PFSK-1 (cell line): Measurements from ENCODE around the gene HOMER2.

ENCODE experiments used
- FOXP2 ChIP-seq: optimal IDR thresholded peaks from 2 replicates; pipeline ENCODE3; 2011; ENCODE audit warnings: borderline replicate concordance, control low read depth, inconsistent platforms; ENCODE audit not compliant: insufficient read depth; ENCODE audit errors: extremely low read length, extremely low read depth
- POLR2AphosphoS5 ChIP-seq: IDR thresholded peaks from 2 replicates; pipeline ENCODE4 v1.6.1; 2012; ENCODE audit warnings: low read depth, mild to moderate bottlenecking, control low read depth, low read length, moderate library complexity
- REST ChIP-seq, 2 experiments: IDR thresholded peaks; 2 replicates each; pipeline versions ENCODE4 v1.6.1 to v1.8.0; 2011 to 2012; ENCODE audit warnings: low read depth in 2 of 2, low read length in 2 of 2, control low read depth in 1 of 2, inconsistent platforms in 1 of 2, mild to moderate bottlenecking in 1 of 2, moderate library complexity in 1 of 2; ENCODE audit not compliant: insufficient read depth in 1 of 2
- SIN3A ChIP-seq: IDR thresholded peaks from 2 replicates; pipeline ENCODE4 v1.6.1; 2012; ENCODE audit warnings: mild to moderate bottlenecking, low read length, moderate library complexity, borderline replicate concordance; ENCODE audit not compliant: insufficient read depth
- TAF1 ChIP-seq: IDR thresholded peaks from 2 replicates; pipeline ENCODE4 v1.6.1; 2012; ENCODE audit warnings: low read length, control low read depth, borderline replicate concordance; ENCODE audit not compliant: insufficient read depth

Gene HOMER2

GRCh38 chr15:82959423-82959822 lies 6.9 kb upstream of the HOMER2 start:
- no peak for TF ChIP-seq SIN3A
- TF ChIP-seq FOXP2 = no peak
- TF ChIP-seq TAF1 = no peak
- TF ChIP-seq POLR2AphosphoS5 = no peak
- no peak for TF ChIP-seq REST (IDR thresholded peaks at IDR 0.05; ENCODE audit: insufficient read depth in 1 of 2, low read depth in 2 of 2, low read length in 2 of 2)

- TF ChIP-seq FOXP2 = no peak
- no peak for TF ChIP-seq POLR2AphosphoS5
- TF ChIP-seq REST (IDR thresholded peaks at IDR 0.05; ENCODE audit: insufficient read depth in 1 of 2, low read depth in 2 of 2, low read length in 2 of 2) = no peak
- TF ChIP-seq TAF1 = no peak
- no peak for TF ChIP-seq SIN3A
Observed at GRCh38 chr15:82958638-82959037, 6.1 kb upstream of the HOMER2 start.

GRCh38 chr15:82951472-82952157 lies 905 bp downstream of the HOMER2 start:
- TF ChIP-seq SIN3A (no peak), FOXP2 (no peak)

GRCh38 chr15:82950746-82951370 lies 1.7 kb downstream of the HOMER2 start:
- no peak for TF ChIP-seq POLR2AphosphoS5
- TF ChIP-seq TAF1 = no peak
- TF ChIP-seq REST (IDR thresholded peaks at IDR 0.05; ENCODE audit: insufficient read depth in 1 of 2, low read depth in 2 of 2, low read length in 2 of 2) = no peak
- no peak for TF ChIP-seq SIN3A
- no peak for TF ChIP-seq FOXP2

- no peak for TF ChIP-seq SIN3A
- no peak for TF ChIP-seq FOXP2
- no peak for TF ChIP-seq REST (IDR thresholded peaks at IDR 0.05; ENCODE audit: insufficient read depth in 1 of 2, low read depth in 2 of 2, low read length in 2 of 2)
- no peak for TF ChIP-seq TAF1
- no peak for TF ChIP-seq POLR2AphosphoS5
Observed at GRCh38 chr15:82950295-82950694, 2.2 kb downstream of the HOMER2 start.
